ENCODE results near the gene KCTD20. TPM values are rescaled to one million over a fixed set of nuclear protein-coding genes. Genes with fewer than 3 reads are reported as not detected.

Gene KCTD20
- total RNA-seq, 1 experiment from 2014 or later = 70.4 TPM

- DNase-seq (ENCODE audit: low read depth) = no peak
Observed at GRCh38 chr6:36492621-36493020, 49.8 kb downstream of the KCTD20 start.

GRCh38 chr6:36493319-36493718 lies 50.5 kb downstream of the KCTD20 start:
- DNase-seq (ENCODE audit: low read depth) = no peak

- no peak for DNase-seq (ENCODE audit: low read depth)
Observed at GRCh38 chr6:36493859-36494258, 51.1 kb downstream of the KCTD20 start.

GRCh38 chr6:36495086-36495485 lies 52.3 kb downstream of the KCTD20 start:
- no peak for DNase-seq (ENCODE audit: low read depth)

GRCh38 chr6:36499918-36500317 lies 57.1 kb downstream of the KCTD20 start:
- DNase-seq (ENCODE audit: low read depth) = peak; percentile 42

GRCh38 chr6:36501686-36502085 lies 58.9 kb downstream of the KCTD20 start:
- DNase-seq (ENCODE audit: low read depth) = no peak

GRCh38 chr6:36504181-36504580 lies 61.4 kb downstream of the KCTD20 start:
- no peak for DNase-seq (ENCODE audit: low read depth)

GRCh38 chr6:36504982-36505381 lies 62.2 kb downstream of the KCTD20 start:
- no peak for DNase-seq (ENCODE audit: low read depth)

- no peak for DNase-seq (ENCODE audit: low read depth)
Observed at GRCh38 chr6:36505744-36506534, 63.1 kb downstream of the KCTD20 start.

GRCh38 chr6:36506611-36507010 lies 63.8 kb downstream of the KCTD20 start:
- no peak for DNase-seq (ENCODE audit: low read depth)

GRCh38 chr6:36508532-36508931 lies 65.7 kb downstream of the KCTD20 start:
- no peak for DNase-seq (ENCODE audit: low read depth)

GRCh38 chr6:36510365-36510764 lies 67.6 kb downstream of the KCTD20 start:
- DNase-seq (ENCODE audit: low read depth) = no peak

- DNase-seq (ENCODE audit: low read depth) = no peak
Observed at GRCh38 chr6:36514554-36515456, 72.0 kb downstream of the KCTD20 start.

GRCh38 chr6:36515844-36516243 lies 73.0 kb downstream of the KCTD20 start:
- no peak for DNase-seq (ENCODE audit: low read depth)

GRCh38 chr6:36516559-36516958 lies 73.8 kb downstream of the KCTD20 start:
- DNase-seq (ENCODE audit: low read depth) = no peak

GRCh38 chr6:36516988-36517387 lies 74.2 kb downstream of the KCTD20 start:
- no peak for DNase-seq (ENCODE audit: low read depth)

GRCh38 chr6:36517408-36517807 lies 74.6 kb downstream of the KCTD20 start:
- DNase-seq (ENCODE audit: low read depth) = no peak

- no peak for DNase-seq (ENCODE audit: low read depth)
Observed at GRCh38 chr6:36519352-36519751, 76.6 kb downstream of the KCTD20 start.

- no peak for DNase-seq (ENCODE audit: low read depth)
Observed at GRCh38 chr6:36523451-36523850, 80.7 kb downstream of the KCTD20 start.

GRCh38 chr6:36523936-36524499 lies 81.2 kb downstream of the KCTD20 start:
- no peak for DNase-seq (ENCODE audit: low read depth)

GRCh38 chr6:36524871-36525270 lies 82.1 kb downstream of the KCTD20 start:
- no peak for DNase-seq (ENCODE audit: low read depth)

- DNase-seq (ENCODE audit: low read depth) = no peak
Observed at GRCh38 chr6:36525346-36525745, 82.5 kb downstream of the KCTD20 start.

- no peak for DNase-seq (ENCODE audit: low read depth)
Observed at GRCh38 chr6:36526066-36526465, 83.3 kb downstream of the KCTD20 start.

Measured in RPMI7951 (cell line).